Activated CD4-positive, alpha-beta T cell treated with anti-CD3 and anti-CD28 coated beads, Interleukin-2, amount 50 U/mL, for 4 hours (primary cell): Measurements from ENCODE around the gene STK32A.
"Not testable (repeated sequence)": the region's sequence is repeated elsewhere in the genome, so short reads cannot be mapped to it uniquely, and the experiment has no call there.

Source experiments
- DNase-seq, 2 experiments: peaks; one replicate each; pipeline ENCODE4 v3.0.0-alpha.2; 2020

The STK32A gene

DNA sequence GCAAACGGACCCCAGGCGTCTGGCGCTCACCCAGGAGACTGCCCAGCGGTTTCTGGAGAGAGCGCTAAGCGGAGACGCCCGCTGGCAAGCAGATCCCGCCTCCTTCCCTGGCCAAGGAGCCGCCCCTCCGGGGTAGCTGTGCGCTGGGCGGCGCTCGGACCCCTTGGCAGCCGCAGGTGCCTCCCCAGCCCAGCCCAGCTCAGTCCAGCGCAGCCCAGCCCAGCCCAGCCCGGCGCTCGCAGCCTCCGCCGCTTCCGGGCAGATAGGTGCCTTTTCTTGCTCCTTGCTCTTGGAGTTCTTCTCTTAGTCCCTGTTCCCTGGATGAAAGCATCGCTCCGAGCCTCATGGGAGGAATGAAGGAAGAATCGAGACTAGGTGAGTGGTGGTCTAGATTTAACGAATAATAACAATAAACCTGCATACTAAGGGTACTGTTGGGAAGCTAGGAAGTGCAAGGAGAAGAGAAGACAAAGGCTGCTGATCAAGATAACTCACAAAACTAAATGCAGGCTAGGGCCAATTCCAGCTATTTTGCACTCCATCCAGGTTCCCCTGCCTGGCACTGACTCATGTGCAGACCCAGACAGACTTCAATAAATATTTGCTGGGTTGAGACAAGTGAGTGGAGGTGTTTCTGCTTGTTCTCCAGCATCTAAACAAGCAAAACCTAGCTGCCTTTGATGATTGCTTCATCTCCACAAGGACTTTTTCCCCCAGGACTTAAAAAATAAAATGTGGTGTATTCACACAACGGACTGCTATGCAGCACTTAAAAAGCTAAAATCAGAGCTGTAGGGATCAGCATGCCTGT, at the start of gene STK32A:
Gene STK32A, plus strand, starts transcription at position 202 of the 811 bp plus-strand sequence. CDS start 4,609 bp downstream, outside the sequence.
- no peak for DNase-seq

DNA sequence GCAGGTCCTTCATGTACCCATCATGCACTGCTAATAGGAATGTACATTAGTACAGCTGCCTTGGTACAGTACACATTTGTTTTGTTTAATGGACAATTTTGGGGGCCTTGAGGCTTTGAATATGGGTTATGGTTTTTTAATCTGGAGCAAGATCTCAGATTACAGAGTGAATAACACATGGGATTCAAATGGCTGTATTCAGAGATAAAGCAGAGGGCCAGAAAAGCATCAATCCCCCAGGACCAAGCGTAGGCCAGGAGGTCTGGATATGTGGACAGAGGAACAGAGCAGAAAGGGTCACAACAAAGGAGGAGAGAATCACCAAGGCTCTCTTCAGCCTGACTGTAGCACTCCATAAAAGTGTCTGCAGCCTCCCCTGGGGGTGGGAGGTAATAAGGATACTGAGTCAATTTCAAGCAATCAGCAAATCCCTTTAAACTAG, 47.7 kb upstream of the STK32A start:
- no peak for DNase-seq

DNA sequence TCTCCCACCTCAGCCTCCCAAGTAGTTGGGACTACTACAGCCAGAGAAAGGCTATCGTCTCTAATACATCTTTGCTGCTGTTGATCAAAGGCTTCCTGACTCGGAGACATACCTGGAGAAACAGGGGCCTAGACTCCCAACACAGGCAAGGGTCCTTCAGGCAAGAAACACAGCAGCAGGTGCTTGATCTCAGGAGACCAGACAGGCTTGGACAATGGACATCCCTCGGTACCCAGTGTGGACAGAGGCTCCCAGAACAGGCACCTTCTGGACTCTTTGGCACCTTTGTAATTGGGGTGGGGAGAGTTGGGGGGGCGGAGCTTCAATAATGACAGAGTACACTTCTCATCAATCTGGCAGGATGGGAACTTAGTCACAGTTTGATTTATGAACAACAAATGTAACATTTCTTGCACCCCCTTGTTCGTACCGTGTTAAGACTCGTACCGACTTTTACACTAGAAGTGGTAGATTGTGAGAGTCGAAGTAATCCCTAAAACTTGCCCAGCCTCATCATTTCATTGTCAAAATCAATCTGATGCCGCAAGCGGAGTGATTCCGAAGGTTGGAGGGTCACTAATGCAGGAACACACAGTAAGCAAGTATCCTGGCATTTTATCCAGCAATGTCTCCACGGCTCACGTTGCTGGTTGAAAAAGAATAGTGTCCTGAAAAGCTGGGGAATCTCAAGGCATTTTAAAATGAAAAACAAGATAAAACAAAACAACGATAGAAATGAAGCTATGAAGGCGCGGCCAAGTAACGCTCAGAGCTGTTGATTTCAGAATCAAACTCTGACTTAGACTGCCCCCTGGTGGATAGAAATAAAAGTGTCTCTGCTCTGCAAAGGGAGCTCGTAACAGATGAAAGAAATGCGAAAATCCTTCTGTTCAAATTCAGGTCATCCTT, 46.4 kb upstream of the STK32A start:
- peak; percentile 1 to 6 for DNase-seq

DNA sequence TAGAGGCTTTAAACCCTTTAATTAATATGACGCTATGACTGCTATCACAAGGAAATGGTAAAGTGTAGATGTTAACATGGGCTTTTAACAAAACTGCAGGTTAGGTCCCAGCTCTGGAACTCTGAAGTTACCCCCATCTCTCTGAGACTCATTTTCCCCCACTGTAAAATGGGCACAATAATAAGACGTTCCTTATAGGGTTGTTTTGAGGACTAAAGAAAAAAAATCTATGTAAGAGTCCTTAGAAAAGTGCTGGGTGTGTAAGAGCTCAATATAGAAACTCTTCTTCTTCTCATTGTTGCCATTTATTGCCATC, 45.8 kb upstream of the STK32A start:
- DNase-seq = no peak

DNA sequence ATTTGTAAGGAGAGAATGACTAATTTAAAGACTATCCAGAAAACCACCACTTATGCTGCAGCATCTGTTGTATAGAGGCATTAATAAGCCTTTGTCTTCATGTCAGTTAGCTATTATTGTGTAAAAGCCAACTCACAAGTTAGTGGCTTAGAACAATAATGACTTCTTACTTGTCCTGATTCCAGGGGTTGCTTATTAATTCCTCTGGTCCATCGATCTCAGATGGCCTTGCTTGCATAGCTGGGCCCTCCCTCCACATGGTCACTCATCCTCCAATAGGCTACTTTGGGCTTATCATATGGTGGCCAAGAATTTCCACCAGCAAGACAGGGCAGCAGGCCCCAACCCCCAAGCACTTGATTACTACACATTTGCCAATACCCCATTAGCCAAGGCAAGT, 44.5 kb upstream of the STK32A start:
- DNase-seq = no peak

DNA sequence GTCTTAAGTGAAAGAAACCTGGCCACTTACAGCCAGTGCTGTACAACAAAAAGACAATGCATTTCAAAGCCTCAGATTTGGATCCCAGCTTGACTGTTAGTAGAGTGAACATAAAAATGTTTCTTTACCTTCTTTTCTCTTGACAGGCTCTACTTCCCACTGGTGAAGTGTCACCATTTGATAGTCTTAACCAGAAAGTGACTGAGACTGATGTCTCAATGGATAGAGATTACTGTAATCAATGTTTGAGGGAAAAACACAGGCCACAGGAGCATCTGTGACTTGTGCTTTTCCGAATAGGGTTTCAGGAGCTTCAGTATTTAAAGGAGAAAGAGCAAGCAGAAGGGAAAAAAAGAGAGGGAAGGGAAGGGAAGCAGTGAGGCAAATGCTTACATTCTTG, 41.7 kb upstream of the STK32A start:
- DNase-seq = no peak

DNA sequence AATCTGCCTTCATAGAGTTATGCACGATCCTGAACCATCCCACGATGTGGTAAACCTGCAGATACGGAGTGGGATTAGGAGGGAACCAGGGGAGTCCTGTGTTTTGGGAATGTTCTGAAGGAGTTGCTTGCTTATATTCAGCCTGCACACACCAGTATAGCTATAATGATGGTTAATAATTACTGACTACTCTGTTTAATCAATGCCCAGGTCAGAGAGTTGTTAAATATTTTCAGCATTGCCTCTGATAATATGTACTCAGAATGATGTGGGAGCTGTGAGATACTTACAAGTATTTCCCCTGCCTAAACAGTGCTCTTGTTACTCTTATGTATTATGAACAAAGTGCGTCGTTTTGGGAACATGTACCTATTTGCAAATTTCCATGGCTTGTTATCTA, 34.8 kb upstream of the STK32A start:
- no peak for DNase-seq

DNA sequence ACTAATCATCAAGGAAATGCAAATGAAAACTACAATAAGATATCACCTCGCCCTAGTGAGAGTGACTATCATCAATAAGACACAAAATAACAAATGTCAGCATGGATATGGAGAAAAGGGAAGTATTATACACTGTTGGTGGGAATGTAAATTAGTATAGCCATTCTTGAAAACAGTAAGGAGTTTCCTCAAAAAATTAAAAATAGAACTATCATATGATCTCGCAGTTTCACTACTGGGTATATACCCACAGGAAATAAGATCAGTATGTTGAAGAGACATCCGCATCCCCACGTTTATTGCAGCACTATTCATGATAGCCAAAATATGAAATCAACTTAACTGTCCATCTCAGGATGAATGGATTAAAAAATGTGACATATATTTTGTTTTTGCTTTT, 31.6 kb upstream of the STK32A start:
- no peak for DNase-seq

DNA sequence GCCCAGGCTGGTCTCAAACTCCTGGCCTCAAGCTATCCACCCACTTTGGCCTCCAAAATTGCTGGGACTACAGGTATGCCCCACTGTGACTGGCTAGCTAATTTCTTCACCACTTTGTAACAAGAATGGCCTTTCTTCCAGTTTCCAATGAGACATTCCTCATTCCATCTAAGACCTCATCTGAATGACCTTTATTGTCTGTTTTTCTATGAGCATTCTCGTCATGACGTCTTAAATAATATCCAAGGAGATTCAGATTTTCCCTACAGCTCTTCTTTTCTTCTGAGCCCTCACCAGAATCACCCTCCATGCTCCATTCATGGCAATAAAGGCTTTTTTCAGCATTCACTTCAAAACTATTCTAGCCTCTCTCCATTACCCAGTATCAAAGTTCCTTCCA, 30.2 kb upstream of the STK32A start:
- no peak for DNase-seq

DNA sequence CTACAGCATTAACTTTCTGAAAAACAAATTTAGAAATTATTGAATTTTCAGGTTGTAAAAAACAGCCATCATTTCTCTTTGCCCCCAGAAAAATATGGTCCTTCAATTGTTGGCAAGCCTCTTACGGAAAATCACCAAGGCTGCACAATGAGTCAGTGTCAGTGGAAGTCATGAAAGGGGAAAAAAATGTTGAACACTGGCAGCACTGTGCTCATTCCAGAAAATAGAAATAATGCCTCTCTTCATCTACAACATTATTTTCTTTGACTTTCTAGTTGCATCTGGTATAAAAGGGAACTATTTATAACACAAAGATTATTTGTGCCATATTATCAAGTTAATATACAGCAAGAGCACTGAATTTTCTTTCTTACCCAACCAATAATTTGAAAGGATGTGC, 26.7 kb upstream of the STK32A start:
- no peak for DNase-seq

DNA sequence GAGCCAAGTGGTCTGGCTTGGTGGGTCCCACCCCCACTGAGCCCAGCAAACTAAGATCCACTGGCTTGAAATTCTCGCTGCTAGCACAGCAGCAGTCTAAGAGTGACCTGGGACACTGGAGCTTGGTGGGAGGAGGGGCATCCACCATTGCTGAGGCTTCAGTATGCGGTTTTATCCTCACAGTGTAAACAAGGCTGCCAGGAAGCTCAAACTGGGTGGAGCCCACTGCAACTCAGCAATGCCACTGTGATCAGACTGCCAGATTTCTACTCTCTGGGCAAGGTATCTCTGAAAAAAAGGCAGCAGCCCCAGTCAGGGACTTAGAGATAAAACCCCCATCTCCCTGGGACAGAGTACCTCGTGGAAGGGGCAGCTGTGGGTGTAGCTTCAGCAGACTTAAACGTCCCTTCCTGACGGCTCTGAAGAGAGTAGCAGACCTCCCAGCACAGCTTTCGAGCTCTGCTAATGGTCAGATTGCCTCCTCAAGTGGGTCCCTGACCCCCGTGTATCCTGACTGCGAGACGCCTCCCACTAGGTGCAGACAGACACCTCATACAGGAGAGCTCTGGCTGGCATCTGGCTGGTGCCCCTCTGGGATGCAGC, 18.2 kb upstream of the STK32A start:
- DNase-seq = no peak

DNA sequence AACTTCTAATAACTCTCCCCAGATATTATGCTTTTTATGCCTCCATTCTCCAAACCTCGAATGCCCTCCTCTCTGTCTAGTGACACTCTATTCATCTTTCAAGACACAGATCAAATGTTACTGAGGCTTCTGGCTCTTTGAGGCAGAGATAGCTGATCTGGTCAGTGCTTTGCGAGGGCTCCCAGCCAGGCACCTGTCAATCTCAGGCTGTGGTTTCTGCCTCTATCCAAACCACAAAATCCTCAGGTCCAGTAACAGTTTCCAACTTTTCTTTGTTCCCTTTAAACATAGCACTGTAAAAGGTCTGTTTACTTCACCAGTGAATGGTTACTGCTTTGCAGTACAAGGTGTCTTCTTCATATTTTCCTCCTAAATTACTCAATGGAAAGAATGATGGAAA, 11.5 kb upstream of the STK32A start:
- no peak for DNase-seq

DNA sequence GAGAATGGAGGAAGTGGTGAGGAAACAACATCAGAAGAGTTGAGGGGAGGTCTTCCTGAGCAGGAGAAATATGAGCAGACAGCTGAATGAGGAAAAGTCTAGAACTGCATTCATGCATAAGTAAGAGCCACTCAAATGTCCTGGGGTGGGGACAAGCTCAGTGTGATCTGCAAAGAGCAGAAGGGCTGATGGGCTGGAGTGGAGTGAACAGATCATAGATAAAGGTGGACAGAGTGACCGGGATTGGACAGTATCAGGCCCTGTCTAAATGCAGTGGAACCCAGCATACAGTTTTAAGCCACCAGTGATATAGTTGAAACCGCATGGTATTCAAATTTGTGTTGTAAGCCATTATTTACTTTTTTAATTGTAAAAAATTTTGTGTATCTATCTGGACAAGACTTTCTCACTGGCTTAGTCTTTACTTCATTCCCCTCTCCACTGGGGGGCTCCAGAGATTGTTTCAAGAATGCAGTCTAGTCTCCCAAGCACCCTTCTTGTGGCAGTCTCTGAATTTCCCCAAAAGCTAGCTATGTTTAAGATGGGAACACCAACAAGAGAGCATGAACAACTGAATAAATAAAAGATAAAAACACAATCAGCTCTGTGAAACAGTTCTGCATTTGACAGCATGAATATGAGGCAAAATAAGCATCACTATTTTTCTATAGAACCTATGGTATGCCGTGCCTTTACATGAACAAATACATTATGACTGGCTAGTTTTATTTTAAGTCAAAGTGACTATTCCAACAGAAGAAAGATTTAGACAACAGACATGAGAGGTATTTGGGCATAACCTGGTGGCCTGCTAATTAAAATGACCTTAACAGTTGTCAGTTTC, 10.7 kb upstream of the STK32A start:
- DNase-seq = no peak

DNA sequence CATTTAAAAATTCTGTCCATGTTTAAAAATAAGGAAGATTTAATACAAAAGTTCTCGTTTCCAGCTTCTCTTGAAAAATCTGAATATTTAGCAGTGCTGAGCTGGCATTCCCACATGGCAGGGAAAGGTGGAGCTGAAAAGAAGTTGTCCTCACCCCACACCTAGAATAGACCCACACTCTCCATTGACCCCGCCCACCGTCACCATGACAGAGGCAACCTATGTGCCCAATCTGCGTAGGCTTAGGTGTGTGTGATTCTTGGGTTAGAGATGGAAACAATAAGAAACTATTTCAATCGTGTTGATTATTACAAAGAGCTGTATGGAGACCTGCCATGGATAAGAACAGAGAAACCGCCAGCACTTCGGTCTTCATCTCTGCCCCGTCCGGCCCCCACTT, 8.9 kb upstream of the STK32A start:
- DNase-seq = no peak

DNA sequence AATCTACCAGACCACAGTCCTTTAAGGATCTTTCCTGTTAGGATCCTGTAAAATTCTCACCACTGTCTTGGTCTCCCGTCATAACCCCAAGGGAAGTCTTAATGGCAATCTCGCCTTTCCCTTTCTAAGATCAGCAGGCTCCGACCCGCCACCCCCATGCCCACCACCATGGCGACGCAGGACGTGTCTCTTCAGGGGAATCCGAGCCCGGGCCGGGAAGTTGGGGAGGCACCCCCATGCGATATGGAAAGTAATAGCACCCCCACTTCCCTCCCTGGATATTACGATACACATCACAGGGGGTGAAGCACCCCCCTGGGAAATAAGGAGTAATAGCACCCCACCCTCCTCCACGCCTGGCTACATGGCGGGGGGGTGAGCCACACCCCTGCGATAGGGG, 8.3 kb upstream of the STK32A start:
- DNase-seq = no peak

DNA sequence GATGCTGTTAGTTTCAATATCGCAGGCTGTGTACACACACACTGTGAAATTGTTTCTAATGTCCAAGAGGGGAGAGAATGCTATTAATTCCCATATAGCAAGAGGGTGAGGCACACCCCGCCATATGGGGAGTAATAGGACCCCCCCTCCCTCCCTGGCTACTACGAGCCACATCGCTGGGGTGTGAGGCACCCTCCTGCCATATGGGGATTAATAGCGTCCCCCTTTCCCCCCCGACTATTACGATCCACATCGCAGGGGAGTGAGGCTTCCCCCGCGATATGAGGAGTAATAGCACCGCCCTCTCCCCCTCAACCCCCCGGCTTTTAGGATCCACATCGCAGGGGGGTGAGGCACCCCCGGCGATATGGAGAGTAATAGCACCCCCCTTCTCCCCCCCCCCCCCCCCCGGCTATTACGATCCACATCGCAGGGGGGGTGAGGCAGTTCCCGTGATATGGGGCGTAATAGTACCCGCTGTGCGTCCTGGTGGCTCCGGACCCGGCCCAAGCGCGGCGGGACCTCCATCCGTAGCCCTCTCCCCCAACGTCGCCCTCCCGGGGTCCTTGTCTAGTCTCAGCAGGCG, 494 bp upstream of the STK32A start:
- DNase-seq = no peak

DNA sequence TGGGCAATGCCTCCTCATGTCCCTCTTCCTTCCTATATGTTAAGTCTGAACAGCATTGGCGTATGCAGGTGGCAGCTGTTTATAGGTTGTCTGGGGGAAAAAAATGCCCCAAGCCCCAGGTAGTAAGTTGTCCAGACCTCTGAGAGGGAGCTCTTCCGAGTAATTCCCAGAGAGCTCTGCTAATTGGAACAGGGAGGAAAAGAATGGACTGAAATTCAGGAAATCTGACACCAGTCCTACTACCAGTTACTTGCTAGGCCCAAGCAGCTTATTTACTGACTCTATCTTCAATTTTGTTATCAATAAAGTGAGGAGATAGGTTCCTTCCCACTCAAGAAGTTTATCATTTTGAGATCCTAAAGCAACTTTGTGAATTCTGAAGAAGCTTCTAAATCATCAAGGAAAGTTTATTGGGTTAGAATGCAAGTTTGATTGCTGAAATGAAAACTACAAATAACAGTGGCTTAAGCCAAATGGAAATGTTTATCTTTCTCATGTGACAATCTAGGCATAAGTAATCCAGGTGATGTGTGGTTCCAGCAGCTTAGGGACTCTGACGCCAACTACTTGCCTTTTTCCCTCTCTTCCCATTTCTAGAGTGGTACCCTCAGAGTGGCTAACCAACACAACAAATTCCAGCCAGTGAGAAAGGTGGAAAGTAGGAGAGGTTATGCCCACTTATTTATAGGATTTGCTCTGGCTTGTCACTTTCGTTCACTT, 5.6 kb downstream of the STK32A start:
- no peak for DNase-seq

DNA sequence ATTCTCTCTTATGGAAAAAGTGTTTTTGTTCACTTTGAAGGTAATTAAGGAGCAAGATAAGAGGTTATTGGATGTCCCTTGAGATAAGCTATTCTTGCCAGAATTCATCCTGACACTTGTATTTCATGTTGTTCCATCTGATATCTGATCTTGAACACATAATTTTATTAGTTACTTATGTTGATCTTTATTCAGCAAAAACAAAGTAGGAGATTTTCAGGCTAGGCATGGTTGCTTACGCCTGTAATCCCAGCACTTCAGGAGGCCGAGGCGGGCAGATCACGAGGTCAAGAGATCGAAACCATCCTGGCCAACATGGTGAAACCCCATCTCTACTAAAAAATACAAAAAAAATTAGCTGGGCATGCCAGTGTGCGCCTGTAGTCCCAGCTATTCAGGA, 8.4 kb downstream of the STK32A start:
- not testable (repeated sequence) for DNase-seq

DNA sequence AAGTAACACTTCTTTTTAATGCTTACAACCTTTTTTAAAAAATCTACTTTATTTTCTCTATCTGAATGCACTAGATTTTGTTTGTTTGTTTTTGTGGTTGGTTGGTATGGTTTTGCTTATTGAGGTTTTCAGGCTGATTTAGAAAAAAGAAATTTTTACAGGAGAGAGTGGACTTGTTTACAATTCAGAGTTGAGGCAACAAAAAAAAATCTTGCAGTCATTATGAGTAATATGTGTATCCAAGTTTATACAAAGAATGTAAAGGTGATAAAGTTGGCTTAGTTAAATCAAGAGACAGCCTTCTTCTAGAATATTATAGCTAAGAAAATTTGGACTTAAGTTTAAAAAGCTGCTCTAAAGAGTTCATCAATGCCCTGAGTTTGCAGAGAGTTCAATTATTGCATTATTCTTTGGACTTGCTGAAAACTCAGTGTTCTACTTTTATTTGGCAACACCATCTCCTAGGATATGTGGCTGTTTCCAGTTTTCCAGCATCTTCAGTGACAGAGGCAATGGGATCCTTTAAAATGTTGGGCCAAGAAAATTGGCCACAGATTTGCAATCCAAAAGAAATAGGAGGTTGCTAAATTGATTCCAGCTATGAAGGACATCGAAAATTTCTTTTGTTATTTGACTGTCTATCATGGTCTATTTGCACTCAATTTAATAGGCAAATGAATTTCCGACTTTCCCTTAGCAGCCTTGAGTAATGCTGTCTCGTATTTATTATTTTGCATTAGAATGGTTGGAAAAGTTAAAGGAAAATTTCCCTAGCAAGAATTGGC, 10.7 kb downstream of the STK32A start:
- DNase-seq = no peak

DNA sequence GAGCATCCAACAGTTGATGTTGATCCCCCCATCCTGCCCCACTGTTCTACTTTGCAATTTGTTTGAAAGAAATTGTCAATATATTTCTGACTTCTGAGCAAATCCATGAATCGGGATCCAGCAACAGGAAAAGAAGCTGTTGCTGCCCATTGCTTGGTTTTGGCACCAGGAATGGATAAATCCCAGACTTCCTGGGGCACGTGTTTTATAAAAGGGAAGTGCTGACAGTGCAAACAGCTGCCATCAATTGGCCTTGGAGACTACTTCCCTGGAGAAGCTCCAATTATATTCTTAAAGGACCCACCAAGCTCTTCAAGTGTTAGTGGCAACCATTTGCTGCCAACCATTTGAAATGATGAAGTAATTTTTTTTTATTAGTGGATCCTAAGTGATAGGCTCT, 13.7 kb downstream of the STK32A start:
- DNase-seq = no peak

DNA sequence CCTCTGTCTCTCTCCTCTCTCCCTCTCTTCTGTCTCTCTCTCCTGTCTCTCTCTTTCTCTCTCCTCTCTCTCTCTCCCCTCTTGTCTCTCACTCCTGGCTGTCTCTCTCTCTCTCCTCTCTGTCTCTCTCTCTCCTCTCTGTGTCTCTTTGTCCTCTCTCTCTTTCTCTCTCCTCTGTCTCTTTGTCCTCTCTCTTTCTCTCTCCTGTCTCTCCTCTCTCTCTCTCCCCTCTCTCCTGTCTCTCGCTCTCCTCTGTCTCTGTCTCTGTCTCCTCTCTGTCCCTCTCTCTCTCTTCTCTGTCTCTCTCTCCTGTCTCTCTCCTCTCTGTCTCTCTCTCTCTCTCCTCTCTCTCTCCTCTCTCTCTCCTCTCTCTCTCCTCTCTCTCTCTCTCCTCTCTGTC, 25.0 kb downstream of the STK32A start:
- DNase-seq = no peak
